SK-N-SH (cell line): Measurements from ENCODE around the gene ETFA.

Source experiments
- CTCF ChIP-seq: fragments of 200-600 bp; sonication (generic); IDR thresholded peaks from 2 replicates; pipeline ENCODE4 v1.6.1; 2017; ENCODE audit warnings: antibody characterized with exemption, mild to moderate bottlenecking, moderate library complexity
- EP300 ChIP-seq, 2 experiments: IDR thresholded peaks; 2 replicates each; pipeline versions ENCODE4 v1.4.0 to v1.6.1; 2012; ENCODE audit warnings: borderline replicate concordance in 1 of 2, low read depth in 1 of 2, low read length in 1 of 2
- EZH2phosphoT487 ChIP-seq: fragments of 200-600 bp; sonication (generic); IDR thresholded peaks from 2 replicates; pipeline ENCODE4 v1.6.1; 2017; ENCODE audit warnings: low read depth, mixed run types, mild to moderate bottlenecking, antibody characterized with exemption, moderate library complexity, borderline replicate concordance
- FOXJ3 ChIP-seq: sonication (generic); formaldehyde crosslinking; IDR thresholded peaks from 2 replicates; pipeline ENCODE4 v1.5.1; 2020; ENCODE audit warnings: mild to moderate bottlenecking, missing genetic modification reagents
- FOXM1 ChIP-seq: IDR thresholded peaks from 2 replicates; pipeline ENCODE4 v1.4.0; 2012; ENCODE audit warnings: low read depth, mild to moderate bottlenecking
- NFIC ChIP-seq: IDR thresholded peaks from 2 replicates; pipeline ENCODE4 v1.4.0; 2012; ENCODE audit warnings: borderline replicate concordance
- NRF1 ChIP-seq: IDR thresholded peaks from 2 replicates; pipeline ENCODE4 v1.6.1; 2012; ENCODE audit warnings: low read depth, mild to moderate bottlenecking, low read length
- POLR2AphosphoS5 ChIP-seq: IDR thresholded peaks from 2 replicates; pipeline ENCODE4 v1.6.1; 2012; ENCODE audit warnings: low read depth, low read length
- RAD21 ChIP-seq: IDR thresholded peaks from 2 replicates; pipeline ENCODE4 v1.6.1; 2012; ENCODE audit warnings: mild to moderate bottlenecking, low read length
- REST ChIP-seq: IDR thresholded peaks from 2 replicates; pipeline ENCODE4 v1.6.1; 2012; ENCODE audit warnings: mild to moderate bottlenecking, low read depth, low read length, moderate library complexity
- RXRA ChIP-seq: IDR thresholded peaks from 2 replicates; pipeline ENCODE4 v1.4.0; 2012; ENCODE audit warnings: low read depth, mild to moderate bottlenecking, borderline replicate concordance
- SIN3A ChIP-seq: IDR thresholded peaks from 2 replicates; pipeline ENCODE4 v1.6.1; 2012; ENCODE audit warnings: low read depth, mild to moderate bottlenecking, low read length, moderate library complexity, borderline replicate concordance
- USF2 ChIP-seq: fragments of 150-350 bp; IDR thresholded peaks from 2 replicates; pipeline ENCODE4 v1.6.1; 2017; ENCODE audit warnings: antibody characterized with exemption, low read length, low read depth, borderline replicate concordance

GRCh38 chr15:76278651-76279050 lies 32.6 kb downstream of the ETFA start:
- TF ChIP-seq CTCF: no peak
- TF ChIP-seq RXRA: no peak
- no peak for TF ChIP-seq USF2
- TF ChIP-seq SIN3A: no peak
- TF ChIP-seq RAD21: no peak
- TF ChIP-seq FOXM1: no peak
- TF ChIP-seq EZH2phosphoT487: no peak
- no peak for TF ChIP-seq REST
- TF ChIP-seq NRF1: no peak
- no peak for TF ChIP-seq POLR2AphosphoS5
- no peak for TF ChIP-seq NFIC
- no peak for TF ChIP-seq EP300 (IDR thresholded peaks at IDR 0.05; ENCODE audit: borderline replicate concordance in 1 of 2, low read depth in 1 of 2, low read length in 1 of 2)
- no peak for TF ChIP-seq FOXJ3 (CRISPR knock-in tag)
